Nucleus accumbens (tissue), 56 donors: ENCODE results near the gene ZDHHC22.
"Not testable (repeated sequence)": the region's sequence is repeated elsewhere in the genome, so short reads cannot be mapped to it uniquely, and the experiment has no call there.

ENCODE experiments used
- DNase-seq, 56 donors: peaks; one replicate each; lab custom pipeline; 2025; lab: John Stamatoyannopoulos, UW

The ZDHHC22 gene, protein sequence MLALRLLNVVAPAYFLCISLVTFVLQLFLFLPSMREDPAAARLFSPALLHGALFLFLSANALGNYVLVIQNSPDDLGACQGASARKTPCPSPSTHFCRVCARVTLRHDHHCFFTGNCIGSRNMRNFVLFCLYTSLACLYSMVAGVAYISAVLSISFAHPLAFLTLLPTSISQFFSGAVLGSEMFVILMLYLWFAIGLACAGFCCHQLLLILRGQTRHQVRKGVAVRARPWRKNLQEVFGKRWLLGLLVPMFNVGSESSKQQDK

DNA sequence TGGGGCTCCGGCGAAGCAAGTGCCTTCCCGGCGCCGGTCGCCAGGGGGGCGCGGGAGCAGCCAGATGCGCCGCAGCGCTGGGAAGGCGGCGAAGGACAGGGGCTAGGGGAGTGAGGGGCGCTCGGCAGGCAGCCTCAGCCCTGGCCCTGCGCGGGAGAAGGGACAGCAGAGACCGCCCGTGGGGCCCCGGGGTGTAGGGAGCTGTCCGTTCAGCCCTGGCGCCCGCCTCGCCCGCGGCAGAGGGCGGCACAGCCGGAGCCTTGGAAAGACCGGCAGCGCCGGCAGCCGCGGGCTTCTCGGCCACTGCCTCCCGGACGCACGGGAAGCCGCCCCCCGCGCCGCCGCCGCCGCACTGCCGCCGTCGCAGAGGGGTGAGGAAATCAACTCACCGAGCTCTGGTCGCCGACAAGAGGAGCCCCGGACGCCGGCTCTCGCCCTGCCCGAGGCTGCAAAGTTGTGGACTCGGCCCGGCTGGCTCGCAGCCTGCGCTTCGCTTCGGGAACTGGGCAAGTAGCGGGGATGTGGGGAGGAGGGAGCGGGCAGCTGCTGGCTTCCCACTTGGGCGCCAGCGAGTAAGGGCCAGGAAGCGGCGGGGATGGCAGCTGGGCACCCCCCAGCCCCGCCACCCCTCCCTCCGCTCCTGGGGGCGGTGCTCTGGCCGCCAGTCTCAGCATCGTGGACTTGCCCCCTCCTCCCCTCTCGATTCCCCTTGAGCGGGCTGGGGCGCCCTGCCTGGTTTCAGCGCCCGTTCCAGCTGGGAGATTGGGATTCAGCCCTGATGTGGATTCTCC lies at the start of gene ZDHHC22:
Gene ZDHHC22 (minus strand): TSS at position 578 of the 791 bp plus-strand sequence. CDS start 2,053 bp downstream, outside the sequence.
- peak in 47 of 56 donors; percentile 16 to 77 (median 53) for DNase-seq

DNA sequence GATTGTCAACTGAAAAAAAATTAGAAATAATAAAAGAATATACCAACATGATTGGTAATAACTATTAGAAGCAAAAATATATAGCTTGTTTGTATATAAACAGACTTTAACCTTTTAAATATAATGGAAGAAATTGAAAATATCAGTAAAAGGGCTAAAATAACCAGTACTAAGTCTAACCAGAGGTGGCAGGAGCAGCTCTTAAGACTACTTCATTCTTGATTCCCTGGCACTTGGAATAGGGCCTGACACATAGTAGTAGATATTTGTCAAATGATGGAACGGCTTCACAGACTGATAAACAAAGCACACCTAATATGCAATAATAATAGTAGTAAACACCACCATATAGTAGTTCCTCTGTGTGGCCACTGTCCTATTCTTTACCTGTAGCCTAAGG lies 49.4 kb upstream of the ZDHHC22 start:
- DNase-seq, result no peak

DNA sequence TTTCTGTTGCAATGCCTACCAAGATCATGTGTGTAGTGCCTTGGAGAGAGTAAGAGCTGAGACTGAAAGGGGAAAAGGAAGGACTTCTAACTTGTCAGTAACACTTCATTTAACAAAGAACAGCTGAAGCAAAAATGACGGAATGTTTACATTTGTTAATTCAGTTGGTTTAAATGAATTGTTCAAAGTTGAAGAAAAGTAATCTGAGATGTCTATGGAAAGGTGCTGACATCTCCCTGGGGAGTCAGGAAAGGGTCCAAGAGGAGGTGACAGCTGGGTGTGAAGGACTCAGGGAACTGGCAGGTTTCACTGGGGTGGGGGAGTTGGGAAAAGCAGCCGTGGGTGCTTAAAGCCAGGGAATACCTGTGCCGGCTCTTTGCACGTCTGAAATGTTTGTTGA lies 47.9 kb upstream of the ZDHHC22 start:
- no peak for DNase-seq

DNA sequence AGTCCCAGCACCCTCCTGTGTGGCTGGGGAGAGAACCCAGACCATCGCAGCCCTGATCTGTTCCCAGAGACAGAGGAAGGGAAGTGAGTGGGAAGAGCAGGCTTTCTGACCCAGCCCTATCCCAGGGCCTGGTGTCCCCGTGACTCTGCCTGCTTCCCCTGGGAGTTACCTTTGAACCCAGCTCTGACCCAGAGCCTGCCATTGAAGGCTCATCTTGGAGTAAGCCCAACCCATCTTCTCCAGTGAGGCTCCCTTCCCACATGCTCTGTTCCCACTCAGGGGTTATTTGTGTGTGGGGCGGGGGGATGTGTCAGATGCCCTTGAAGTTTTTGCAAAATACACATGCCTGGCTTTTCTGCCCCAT lies 46.0 kb upstream of the ZDHHC22 start:
- no peak for DNase-seq

DNA sequence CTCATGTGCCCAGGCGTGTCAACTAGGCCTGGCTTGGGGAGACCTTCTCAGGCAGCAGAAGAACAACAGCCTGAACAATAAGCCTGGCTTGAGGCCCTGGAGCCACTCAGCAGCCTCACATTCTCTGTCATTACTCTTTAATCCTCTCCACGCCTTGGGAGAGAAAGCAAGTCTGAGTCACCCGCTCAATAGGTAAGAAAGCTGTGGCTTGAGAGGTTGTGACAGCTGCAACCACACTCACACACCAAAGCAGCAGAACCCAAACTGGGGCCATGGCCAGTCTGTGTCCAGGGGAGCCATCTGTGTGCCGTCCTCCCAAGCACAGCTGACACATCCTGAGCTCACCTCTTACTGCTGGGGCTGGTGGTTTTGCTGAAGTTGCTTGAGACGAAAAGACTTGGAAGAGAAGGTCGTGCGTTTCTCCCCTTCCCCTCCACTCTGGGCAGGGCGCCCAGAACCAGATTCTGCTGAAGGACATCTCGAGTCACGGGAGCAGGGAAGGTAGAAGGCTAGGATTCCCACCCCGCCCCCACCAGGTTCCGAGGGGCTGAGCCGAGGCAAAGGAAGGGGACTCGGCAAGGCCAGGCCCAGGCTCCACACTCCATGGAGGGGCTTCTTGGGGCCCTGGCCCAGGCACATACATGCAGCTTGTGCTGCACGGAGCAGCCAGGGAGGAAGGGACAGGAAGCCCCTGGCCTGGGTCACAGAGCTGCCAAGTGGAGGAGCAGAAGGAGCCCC lies 45.5 kb upstream of the ZDHHC22 start:
- DNase-seq, result peak in 3 of 56 donors; percentile 15 to 41 (median 22)

DNA sequence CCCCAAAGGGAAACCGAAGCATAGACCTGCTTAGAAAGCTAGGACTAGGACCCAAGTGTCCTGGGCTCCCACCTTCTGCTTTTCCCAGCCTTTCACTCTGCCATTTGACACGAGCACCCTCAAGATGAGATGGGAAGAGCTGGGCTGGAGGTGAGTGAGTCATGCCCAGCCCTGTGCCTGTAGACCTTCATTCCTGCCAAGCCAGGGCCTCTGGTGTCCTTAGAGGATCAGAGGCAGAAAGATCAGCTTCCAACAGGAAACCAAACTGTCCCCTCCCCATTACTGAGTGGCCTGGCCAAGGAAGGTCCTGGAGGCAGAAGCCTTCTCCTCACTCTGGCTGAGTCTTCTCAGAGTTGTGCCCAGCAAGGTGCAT lies 43.5 kb upstream of the ZDHHC22 start:
- no peak for DNase-seq

DNA sequence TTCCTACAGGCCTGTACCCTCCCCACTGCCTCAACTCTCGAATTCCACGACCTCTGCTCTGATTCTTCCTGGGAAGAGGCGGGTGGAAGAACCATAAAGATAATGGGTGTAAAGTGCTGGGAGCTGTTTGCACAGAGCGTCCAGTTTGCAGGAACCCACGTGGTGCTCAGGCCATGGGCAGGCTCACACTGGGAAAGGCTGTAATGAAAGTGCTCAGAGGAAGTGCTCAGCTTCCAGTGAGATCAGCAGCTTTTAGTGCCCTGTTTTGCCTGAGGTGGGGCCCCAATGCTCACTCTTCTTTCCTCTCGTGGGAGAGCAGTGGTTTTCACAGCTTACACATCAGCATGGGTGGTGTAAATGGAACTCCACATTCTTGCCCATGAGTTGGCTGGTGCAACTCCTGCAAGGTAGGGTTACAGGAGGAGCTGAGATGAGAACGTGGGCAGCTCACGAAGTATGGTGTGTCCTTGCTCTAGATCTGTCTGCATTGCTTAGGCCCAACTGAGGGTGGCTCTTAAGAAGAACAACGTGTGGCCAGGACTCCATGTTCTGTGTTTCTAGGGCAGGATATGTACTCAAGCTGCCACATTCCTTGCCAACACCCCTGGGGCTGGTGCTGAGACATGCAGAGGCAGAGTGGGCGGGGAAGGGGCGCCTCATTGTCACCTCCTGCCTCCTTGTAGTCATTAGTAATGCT lies 43.0 kb upstream of the ZDHHC22 start:
- peak in 2 of 56 donors; percentile 19 to 46 for DNase-seq

DNA sequence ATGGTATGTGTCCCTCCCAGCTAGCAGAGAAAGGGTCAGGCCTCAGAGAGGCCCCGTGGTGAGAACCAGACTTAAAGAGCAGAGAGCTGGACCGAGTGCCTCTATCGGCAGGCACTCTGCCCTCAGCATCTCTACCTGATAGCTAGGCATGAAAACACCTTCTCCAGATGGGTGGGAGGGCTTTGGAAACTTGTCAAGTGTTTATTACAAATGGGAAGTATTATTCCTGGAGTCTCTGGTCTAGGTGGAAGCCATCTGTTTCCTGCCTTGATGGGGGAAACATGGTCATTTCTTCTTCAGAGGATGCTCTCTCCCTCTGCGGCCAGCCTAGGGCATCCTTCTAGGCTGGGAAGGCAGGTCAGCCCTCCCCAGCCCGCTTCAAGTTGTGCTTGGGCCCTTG lies 42.3 kb upstream of the ZDHHC22 start:
- DNase-seq, result no peak

DNA sequence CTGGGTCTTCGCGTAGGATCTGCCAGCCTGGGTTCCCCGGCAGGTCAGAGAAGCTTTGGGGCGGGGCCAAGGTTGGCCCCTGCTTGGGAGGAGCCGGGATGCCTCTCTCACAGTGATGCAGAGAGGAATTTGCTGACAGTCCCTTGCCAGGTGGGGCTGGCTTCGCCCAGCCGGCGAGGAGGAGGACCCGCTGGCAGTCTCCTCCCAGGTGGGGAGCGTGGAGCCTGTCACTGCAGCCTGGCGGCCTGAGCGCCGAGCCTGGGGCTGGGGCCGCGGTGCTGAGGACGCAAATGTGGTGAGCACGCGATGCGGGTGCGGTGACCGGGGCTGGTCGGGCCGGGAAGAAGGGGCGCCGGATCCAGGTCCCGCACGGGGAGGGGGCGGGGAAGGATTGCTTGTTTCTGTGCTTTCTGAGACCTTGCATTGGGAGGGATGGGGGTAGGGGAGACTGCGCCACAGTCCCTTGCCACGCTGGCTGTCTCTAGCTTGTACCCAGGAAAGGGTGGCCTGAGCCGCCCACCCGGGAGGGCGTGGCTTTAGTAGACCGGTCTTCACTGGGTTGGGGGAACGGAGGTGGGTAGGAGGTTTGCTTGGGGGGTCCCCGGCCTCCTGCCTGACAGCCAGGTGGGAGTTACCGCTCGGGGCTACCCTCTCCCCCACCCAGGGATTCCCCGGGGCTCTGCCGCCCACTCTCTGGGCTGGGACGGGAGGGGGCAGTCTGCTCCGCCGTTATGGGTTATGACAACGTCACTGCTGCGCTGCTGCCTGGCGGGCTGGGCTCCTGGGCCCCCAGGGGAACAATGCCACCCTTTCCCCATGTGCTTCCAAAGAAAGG lies 40.2 kb upstream of the ZDHHC22 start, which contains the start of gene TMEM63C:
Gene TMEM63C (plus strand): TSS at position 196 of the 835 bp plus-strand sequence. CDS start 37,016 bp downstream, outside the sequence.
- DNase-seq, result peak in 45 of 56 donors; percentile 19 to 89 (median 55)

DNA sequence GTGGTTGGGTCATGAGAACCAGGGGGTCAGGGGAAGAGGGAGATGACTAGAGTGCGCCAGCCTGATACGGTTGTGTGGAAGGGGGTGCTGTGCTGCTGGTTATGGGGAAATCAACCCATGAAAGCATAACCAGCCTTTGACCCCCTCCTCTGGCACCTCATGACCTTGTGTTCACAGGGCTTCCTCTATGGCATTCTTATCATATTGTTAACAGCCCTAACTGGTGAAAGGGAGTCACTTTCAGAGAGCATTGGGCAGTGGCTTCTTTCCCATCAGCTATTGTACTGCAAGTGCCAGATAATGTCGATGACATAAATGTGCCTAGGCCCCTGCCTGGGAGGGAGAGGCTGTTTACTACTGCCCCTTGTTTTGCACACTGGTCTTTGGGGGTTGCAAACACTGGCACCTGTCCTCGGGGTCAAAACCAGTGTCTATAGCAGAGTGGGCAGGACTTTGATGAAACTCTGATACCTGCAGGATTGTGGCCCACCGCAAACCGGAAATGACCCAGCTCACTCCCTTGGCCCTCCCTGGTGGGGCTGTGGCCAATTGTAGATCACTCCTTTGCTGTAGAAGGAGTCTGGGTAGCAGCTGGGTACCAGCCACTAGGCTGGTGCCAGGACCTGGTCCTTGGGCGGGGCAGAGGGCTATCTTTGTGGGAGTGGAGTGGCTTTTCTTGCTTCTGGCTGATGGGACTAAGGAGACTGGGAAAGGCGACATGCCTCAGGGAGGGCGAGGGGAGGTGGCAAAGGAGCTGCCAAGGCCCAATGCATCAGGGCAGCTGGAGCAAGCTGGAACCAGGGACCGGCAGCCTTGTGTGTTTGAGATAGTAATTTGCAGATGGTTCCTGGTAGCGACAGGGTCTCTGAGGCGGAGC lies 39.4 kb upstream of the ZDHHC22 start:
- DNase-seq, result peak in 1 of 56 donors; percentile 50

DNA sequence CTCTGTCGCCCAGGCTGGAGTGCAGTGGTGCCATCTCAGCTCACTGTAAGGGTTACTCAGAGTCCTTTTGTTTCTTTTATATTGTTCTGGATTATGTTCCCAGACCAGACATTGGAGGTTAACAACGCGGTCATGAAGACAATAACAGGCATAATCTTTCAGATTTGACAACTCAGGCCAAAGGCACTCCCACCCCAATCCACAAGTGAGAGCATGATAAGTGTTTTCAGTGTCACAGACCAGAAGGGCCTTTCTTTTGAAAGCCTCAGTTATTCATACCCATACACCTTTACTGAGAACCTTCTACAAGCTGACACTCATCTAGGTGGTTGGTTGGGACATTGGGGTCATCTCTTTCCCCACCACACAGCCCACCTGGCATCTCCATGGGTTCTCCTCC lies 37.1 kb upstream of the ZDHHC22 start:
- DNase-seq, result no peak

DNA sequence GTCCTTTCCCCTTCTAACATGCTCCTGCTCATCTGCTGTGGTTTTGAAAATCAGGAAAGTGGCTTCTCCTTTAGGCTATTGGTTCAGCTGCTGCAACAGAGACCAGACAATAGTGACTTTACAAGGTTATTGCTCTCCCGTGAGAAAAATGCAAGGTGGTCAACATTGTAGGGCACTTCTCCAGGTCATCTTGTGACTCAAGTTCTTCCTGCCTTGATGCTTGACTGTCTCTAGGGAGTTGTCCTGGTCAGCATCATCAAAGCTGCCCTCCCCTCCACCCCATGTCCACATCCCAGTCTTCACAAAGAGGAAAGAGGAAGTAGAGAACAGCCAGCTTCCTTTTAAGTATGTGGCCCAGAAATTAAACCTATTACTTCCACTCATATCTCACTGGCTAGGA lies 36.1 kb upstream of the ZDHHC22 start:
- DNase-seq, result no peak

DNA sequence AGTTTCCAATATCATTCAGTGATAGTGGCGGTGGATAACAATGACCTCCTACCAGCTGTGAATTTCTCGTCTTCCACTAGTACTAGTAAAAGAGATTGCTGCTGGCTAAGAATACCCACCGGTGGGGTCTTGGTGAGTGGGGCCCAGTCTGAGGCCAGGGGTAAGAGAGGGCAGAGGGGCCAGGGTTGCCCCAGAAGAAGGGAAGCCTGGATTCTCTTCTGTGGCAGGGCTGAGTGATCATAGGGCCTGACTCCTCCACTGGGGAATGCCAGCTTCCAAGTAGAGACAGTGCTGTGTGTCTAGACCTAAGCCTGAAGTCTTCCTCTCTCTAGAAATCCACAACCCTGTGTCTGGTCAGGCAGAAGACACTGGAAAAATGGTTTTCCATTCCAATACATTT lies 34.3 kb upstream of the ZDHHC22 start:
- no peak for DNase-seq

DNA sequence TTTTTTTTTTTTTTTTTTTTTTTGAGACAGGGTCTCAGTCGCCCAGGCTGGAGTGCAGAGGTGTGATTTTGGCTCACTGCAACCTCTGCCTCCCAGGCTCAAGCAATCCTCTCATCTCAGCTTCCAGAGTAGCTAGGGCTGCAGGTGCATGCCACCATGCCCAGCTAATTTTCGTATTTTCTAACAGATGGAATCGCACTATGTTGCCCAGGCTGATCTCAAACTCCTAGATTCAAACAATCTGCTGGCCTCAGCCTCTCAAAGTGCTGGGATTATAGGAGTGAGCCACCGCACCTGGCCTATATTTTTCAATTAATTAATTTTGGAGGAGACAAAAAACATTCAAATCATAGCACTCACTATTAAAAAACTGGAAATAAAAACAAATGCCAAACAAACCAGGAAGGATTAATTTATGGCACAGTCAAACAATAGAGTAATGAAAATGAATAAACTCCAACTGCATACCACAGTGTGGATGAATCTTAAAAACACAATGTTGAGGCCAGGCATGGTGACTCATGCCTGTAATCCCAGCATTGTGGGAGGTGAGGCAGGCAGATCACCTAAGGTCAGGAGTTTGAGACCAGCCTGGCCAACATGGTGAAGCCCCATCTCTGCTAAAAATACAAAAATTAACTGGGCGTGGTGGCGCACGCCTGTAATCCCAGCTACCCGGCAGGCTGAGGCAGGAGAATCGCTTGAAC lies 32.5 kb upstream of the ZDHHC22 start:
- DNase-seq, result not testable (repeated sequence)

DNA sequence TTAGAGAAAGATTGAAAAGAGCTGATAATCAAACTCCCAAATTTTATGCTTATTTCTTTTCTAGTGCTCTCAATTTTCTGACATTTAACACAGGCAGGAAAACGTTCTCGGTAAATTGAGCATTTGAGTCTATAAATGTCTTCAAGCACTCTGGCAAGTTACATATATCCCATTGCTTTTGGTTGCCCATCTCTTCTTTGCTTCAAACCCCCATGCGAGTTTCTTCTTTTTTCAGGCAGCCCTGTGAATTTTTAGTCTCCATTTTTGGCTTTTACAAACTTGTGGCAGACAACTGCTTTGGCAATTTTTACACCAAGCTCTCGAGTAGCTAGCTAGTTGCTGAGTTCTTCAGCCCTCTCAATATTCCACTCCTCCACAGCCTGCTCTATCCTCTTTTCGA lies 31.3 kb upstream of the ZDHHC22 start:
- no peak for DNase-seq

DNA sequence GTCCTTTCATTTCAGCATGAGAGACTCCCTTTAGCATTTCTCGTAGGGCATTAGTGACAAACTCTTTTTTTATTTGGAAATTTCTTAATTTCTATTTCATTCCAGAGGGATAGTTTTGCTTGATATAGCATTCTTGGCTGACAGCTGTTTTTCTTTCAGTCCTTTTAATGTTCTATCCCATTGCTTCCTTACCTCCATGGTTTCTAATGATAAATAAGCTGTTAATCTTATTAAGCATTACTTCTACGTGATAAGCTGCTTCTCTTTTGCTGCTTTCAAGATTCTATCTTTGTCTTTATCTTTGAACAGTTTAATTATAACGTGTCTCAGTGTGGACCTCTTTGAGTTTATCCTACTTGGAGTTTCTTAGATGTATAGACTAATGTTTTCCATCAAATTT lies 28.5 kb upstream of the ZDHHC22 start:
- no peak for DNase-seq

DNA sequence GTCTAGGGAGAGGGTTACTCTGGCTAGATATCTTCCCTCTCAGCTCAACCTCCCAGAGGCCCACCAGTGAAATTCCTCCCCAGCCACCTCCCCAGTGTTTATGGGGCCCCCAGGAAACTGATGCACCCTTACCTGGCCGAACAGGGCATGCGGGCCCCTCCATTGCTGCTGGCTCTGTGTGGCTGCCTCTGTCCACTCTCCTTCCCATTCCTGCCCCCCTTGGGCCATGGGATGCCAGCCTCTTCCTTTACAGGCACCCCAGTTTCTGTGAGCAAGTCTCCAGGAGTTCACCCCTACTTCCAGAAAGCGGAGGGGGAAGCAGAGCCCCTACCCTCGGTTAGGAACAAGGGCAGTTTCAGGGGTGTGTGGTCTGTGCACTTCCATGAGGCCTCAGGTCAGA lies 19.4 kb upstream of the ZDHHC22 start:
- no peak for DNase-seq

DNA sequence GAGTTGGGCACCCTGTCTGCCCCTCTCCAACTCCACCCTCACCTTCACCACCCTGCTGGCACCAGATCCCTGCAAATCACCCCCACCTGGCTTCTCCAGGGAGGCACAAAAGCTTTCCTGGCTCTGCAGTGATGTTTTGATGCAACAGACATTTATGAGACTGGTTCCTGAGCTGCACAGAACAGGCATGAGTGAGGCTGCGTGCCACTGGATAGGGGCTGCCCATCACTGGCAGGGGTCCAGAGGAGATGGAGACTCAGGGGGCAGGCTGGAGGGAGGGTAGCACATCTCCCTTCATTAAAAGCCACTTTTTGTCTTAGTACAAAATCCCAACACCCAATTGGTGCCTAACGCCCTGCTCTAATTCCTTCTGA lies 17.3 kb upstream of the ZDHHC22 start:
- peak in 5 of 56 donors; percentile 55 to 63 (median 58) for DNase-seq
